Duodenal mucosa (tissue), 2 donors: ENCODE measurements around the gene WIPF3.
A peak's percentile ranks its signal among the peaks of the same experiment; 100 is the strongest.

Experiments
- H3K27ac ChIP-seq: one replicate; pipeline ENCODE4 v1.7.0; 2013; ENCODE audit warnings: low read depth, low read length
- H3K27me3 ChIP-seq, 2 donors: one replicate each; pipeline ENCODE4 v1.7.0; 2013; ENCODE audit warnings: low read length in 2 of 2, control low read depth in 1 of 2; ENCODE audit not compliant: insufficient read depth in 2 of 2, control insufficient read depth in 1 of 2
- H3K36me3 ChIP-seq, 2 donors: one replicate each; pipeline ENCODE4 v1.7.0; 2013; ENCODE audit warnings: low read length in 2 of 2, control low read depth in 1 of 2; ENCODE audit not compliant: insufficient read depth in 2 of 2, control insufficient read depth in 1 of 2
- H3K4me1 ChIP-seq, 2 donors: one replicate each; pipeline ENCODE4 v1.7.0; 2013; ENCODE audit warnings: low read length in 2 of 2, control low read depth in 1 of 2; ENCODE audit not compliant: insufficient read depth in 2 of 2, control insufficient read depth in 1 of 2
- H3K4me3 ChIP-seq, 2 donors: one replicate each; pipeline ENCODE4 v1.7.0; 2013; ENCODE audit warnings: low read length in 2 of 2, low read depth in 1 of 2
- H3K9ac ChIP-seq, 2 donors: one replicate each; pipeline ENCODE4 v1.7.0; 2013; ENCODE audit warnings: low read length in 2 of 2, low read depth in 1 of 2
- H3K9me3 ChIP-seq, 2 donors: one replicate each; pipeline ENCODE4 v1.7.0; 2013; ENCODE audit warnings: low read length in 2 of 2, control low read depth in 1 of 2; ENCODE audit not compliant: control insufficient read depth in 1 of 2

WIPF3 gene

GRCh38 chr7:29806208-29806994, at the start of gene WIPF3:
Gene WIPF3, plus strand, starts transcription at chr7:29806508. Its CDS starts 28,217 bp downstream, at chr7:29834725.
- Histone ChIP-seq H3K9ac (peak within 1 kb of the TSS in 1 of 2 donors; percentile 20), H3K4me3 (peak within 1 kb of the TSS; percentile 65 to 68), H3K36me3 (no peaks in the 10 kb centered on the region), H3K9me3 (no peaks in the 10 kb centered on the region), H3K4me1 (peaks cover 8 to 9% of the 10 kb centered on the region in 2 donors), H3K27me3 (peaks cover 14 to 18% of the 10 kb centered on the region in 2 donors), H3K27ac (no peak within 1 kb of the TSS)

- H3K9me3 ChIP-seq, result no peaks in the 10 kb centered on the region
- H3K4me3 ChIP-seq, result no peak overlapping the region
Measured at GRCh38 chr7:29763266-29763665, 43.0 kb upstream of the WIPF3 start.

GRCh38 chr7:29764227-29764626, 42.1 kb upstream of the WIPF3 start:
- no peak overlapping the region for H3K27ac ChIP-seq
- H3K9ac ChIP-seq, result no peak overlapping the region
- H3K27me3 ChIP-seq, result no peaks in the 10 kb centered on the region
- no peaks in the 10 kb centered on the region for H3K4me1 ChIP-seq
- H3K36me3 ChIP-seq, result no peaks in the 10 kb centered on the region
- H3K4me3 ChIP-seq, result no peak overlapping the region
- no peaks in the 10 kb centered on the region for H3K9me3 ChIP-seq

More at GRCh38 chr7:29763266-29763665, 43.0 kb upstream of the WIPF3 start:
- Histone ChIP-seq H3K4me1 (no peaks in the 10 kb centered on the region), H3K27me3 (no peaks in the 10 kb centered on the region), H3K36me3 (no peaks in the 10 kb centered on the region), H3K9ac (no peak overlapping the region), H3K27ac (no peak overlapping the region)

- no peaks in the 10 kb centered on the region for H3K4me1 ChIP-seq
- H3K36me3 ChIP-seq, result no peaks in the 10 kb centered on the region
- H3K4me3 ChIP-seq, result no peak overlapping the region
- no peaks in the 10 kb centered on the region for H3K9me3 ChIP-seq
- H3K27me3 ChIP-seq, result no peaks in the 10 kb centered on the region
- no peak overlapping the region for H3K9ac ChIP-seq
- H3K27ac ChIP-seq, result no peak overlapping the region
Measured at GRCh38 chr7:29765490-29765889, 40.8 kb upstream of the WIPF3 start.

- H3K9ac ChIP-seq, result no peak overlapping the region
- no peaks in the 10 kb centered on the region for H3K4me1 ChIP-seq
- H3K27me3 ChIP-seq, result no peaks in the 10 kb centered on the region
- H3K27ac ChIP-seq, result no peak overlapping the region
- H3K9me3 ChIP-seq, result no peaks in the 10 kb centered on the region
- no peak overlapping the region for H3K4me3 ChIP-seq
- no peaks in the 10 kb centered on the region for H3K36me3 ChIP-seq
Measured at GRCh38 chr7:29770371-29770770, 35.9 kb upstream of the WIPF3 start.

GRCh38 chr7:29771081-29771816, 35.1 kb upstream of the WIPF3 start:
- Histone ChIP-seq H3K27me3 (peaks cover 3 to 6% of the 10 kb centered on the region in 2 donors), H3K4me3 (no peak overlapping the region), H3K9me3 (no peaks in the 10 kb centered on the region), H3K27ac (no peak overlapping the region), H3K36me3 (no peaks in the 10 kb centered on the region), H3K9ac (no peak overlapping the region), H3K4me1 (no peaks in the 10 kb centered on the region)

GRCh38 chr7:29779017-29779416, 27.3 kb upstream of the WIPF3 start:
- no peaks in the 10 kb centered on the region for H3K4me1 ChIP-seq
- no peaks in the 10 kb centered on the region for H3K9me3 ChIP-seq
- H3K9ac ChIP-seq, result no peak overlapping the region
- H3K4me3 ChIP-seq, result no peak overlapping the region
- peaks cover 12 to 15% of the 10 kb centered on the region in 2 donors for H3K27me3 ChIP-seq
- H3K36me3 ChIP-seq, result no peaks in the 10 kb centered on the region
- H3K27ac ChIP-seq, result no peak overlapping the region

GRCh38 chr7:29780346-29780745, 26.0 kb upstream of the WIPF3 start:
- H3K9ac ChIP-seq, result no peak overlapping the region

GRCh38 chr7:29783671-29784070, 22.6 kb upstream of the WIPF3 start:
- H3K9ac ChIP-seq, result no peak overlapping the region
- H3K27ac ChIP-seq, result no peak overlapping the region
- H3K36me3 ChIP-seq, result no peaks in the 10 kb centered on the region
- H3K9me3 ChIP-seq, result no peaks in the 10 kb centered on the region
- H3K4me3 ChIP-seq, result no peak overlapping the region
- peaks cover 6% of the 10 kb centered on the region in 2 donors for H3K27me3 ChIP-seq
- H3K4me1 ChIP-seq, result no peaks in the 10 kb centered on the region

More at GRCh38 chr7:29780346-29780745, 26.0 kb upstream of the WIPF3 start:
- H3K27ac ChIP-seq, result no peak overlapping the region
- H3K4me3 ChIP-seq, result no peak overlapping the region
- H3K27me3 ChIP-seq, result peaks cover 12 to 15% of the 10 kb centered on the region in 2 donors
- no peaks in the 10 kb centered on the region for H3K4me1 ChIP-seq
- H3K9me3 ChIP-seq, result no peaks in the 10 kb centered on the region
- no peaks in the 10 kb centered on the region for H3K36me3 ChIP-seq

- H3K27ac ChIP-seq, result no peak overlapping the region
- no peaks in the 10 kb centered on the region for H3K4me1 ChIP-seq
- no peaks in the 10 kb centered on the region for H3K9me3 ChIP-seq
- H3K36me3 ChIP-seq, result no peaks in the 10 kb centered on the region
- H3K27me3 ChIP-seq, result no peaks in the 10 kb centered on the region
- no peak overlapping the region for H3K9ac ChIP-seq
- H3K4me3 ChIP-seq, result no peak overlapping the region
Measured at GRCh38 chr7:29793507-29793906, 12.8 kb upstream of the WIPF3 start.
